Subcutaneous adipose tissue (tissue), 4 donors: ENCODE results near the gene ESR1. TPM values are rescaled to one million over a fixed set of nuclear protein-coding genes. Genes with fewer than 3 reads are reported as not detected.

Experiments used
- CTCF ChIP-seq: fragments of 450-650 bp; IDR thresholded peaks from one replicate; pipeline ENCODE4 v1.5.1; 2016; ENCODE audit warnings: low read depth, mild to moderate bottlenecking, control low read depth, antibody characterized with exemption, moderate library complexity
- total RNA-seq, 4 donors: library from RNA; depleted of rRNA; stranded (reverse); fragments of >200 nt; gene quantifications; one replicate each; pipeline ENCODE4 v1.1.0, GENCODE V29; 2016

Gene ESR1
- total RNA-seq, 4 donors from 2014 or later, result 3.2 to 5.8 (median 4.1) TPM

DNA sequence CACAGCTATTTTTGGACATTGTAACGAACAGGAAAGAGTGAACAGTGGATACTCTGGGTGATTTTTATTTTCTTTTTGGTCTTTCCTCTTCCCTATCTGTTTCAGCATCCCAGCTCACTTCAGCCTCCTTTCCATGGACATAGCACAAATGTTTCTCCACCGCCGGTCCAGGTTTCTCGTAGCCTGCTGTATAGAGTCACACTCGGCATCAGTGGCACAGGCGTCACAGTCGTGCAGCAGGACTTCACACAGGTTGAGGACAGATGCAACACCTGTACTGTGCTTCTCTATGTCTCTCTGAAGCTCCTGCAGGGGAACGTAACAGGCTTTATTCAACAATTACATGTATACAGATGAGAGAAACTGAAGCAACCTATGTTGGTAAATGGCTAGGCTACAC is 348.3 kb downstream of the ESR1 start:
- TF ChIP-seq CTCF, result no peak

DNA sequence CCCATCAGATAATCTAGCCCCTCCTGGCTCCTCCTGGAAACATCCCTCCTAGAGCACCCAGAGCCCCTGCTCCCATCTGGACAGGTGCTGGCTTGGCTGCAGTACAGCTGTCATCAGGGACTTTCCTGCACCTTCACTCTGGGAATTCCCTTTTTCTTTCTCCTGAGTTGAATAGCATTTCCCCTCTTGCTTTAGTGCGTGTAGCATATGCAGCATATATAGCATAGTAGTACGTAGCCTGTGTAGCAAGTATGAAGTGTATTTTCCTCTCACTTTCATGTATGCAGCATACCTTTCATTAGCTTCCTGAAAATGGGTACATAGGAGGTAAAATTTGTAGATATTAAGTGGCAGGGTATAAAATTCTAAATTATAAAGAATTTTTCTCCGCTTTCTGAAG is 352.9 kb downstream of the ESR1 start:
- TF ChIP-seq CTCF, result no peak

DNA sequence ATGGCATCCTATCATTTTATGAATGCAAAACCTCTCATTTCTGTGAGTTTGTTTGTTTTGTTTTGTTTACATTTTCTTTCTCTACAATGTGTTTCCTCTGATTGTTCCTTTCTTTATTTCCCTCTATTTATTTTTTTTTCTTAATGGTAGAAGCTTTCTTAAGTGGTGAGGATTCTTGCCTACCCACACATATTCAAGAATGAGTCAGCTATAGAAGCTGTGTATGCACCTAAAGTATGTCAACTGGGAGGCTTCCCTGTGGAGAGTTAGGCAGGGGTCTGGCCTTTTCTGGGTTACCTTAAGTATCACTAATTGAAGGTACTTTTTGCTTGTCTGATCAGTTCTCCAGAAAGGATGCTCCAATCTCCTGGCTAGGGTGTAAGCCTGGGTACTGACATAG is 354.0 kb downstream of the ESR1 start:
- TF ChIP-seq CTCF, result no peak

DNA sequence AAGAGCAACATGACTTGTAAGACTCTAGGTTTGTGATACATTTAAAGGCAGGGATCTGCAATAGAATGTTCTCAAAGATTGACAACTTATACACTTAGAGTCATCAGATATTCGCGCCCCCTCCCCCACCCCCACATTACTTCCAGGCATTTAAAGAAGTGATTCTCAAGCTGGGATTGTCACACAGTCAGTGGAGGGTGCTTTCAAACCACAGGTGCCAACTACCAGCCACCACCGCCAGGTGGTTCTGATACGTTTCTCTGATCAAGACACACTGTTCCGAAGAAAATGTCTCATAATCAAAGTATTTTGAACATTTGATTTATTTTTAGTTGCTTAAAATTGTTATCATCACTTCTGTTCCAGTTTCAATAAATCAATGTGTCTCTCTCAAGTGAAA is 357.5 kb downstream of the ESR1 start:
- TF ChIP-seq CTCF, result no peak

DNA sequence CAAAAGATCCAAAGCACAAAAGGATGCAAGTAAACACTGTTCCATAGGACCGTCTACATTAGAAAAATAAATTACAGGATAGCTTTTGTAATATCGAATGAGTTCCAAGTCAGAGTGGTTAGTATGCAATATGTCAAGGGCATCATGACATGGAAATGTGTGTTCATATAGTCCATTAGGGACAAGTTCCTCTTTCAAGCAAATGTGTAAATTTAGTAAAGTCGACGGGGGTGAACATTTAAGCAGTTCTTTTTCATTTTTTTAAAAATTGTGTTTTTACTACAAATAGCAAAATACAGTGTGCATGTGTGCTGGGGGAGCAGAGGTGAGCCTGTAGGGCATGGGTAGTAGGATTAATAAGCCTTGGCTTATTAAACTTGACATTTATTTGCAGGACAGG is 359.0 kb downstream of the ESR1 start:
- no peak for TF ChIP-seq CTCF

- no peak for TF ChIP-seq CTCF
Measured at GRCh38 chr6:152166897-152167296, 359.4 kb downstream of the ESR1 start.

GRCh38 chr6:152167641-152168603 is 360.4 kb downstream of the ESR1 start:
- TF ChIP-seq CTCF, result no peak
